ENCODE measurements around the gene C6orf62. TPM values are rescaled to one million over a fixed set of nuclear protein-coding genes. Genes with fewer than 3 reads are reported as not detected.
A peak's percentile ranks its signal among the peaks of the same experiment; 100 is the strongest.
"Not testable (repeated sequence)": the region's sequence is repeated elsewhere in the genome, so short reads cannot be mapped to it uniquely, and the experiment has no call there.

The C6orf62 gene
- total RNA-seq, 1 donor = 168 TPM

DNA sequence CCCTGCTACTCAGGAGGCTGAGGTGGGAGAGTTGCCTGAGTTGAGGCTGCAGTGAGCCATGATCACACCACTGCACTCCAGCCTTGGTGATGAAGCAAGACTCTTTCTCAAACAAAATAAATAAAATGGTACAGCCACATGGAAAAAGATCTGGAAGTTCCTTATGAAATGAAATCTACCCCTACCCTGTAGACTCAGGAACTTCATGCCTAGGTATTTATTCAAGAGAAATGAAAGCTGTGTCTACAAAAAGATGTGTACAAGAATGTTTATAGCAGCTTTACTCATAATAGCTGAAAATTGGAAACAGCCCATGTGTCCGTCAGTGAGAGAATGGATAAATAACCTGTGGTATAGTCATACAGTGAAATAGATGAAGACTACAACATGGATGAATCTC lies 15.2 kb upstream of the C6orf62 start:
- Histone ChIP-seq H3K4me1 (ENCODE audit: insufficient read depth, low read length) (no peaks in the 10 kb centered on the region), H3K79me2 (ENCODE audit: insufficient read depth, low read length) (no peaks in the 10 kb centered on the region), H3K27ac (ENCODE audit: low read depth, low read length) (no peak overlapping the region), H2AFZ (ENCODE audit: low read length) (no peak overlapping the region), H3K27me3 (ENCODE audit: insufficient read depth, low read length) (no peaks in the 10 kb centered on the region), H3K9me3 (ENCODE audit: low read depth, low read length) (no peaks in the 10 kb centered on the region), H4K20me1 (ENCODE audit: insufficient read depth, low read length) (no peaks in the 10 kb centered on the region), H3K4me3 (ENCODE audit: insufficient read depth, low read length) (no peak overlapping the region), H3K4me2 (ENCODE audit: insufficient read depth, low read length) (no peak overlapping the region), H3K36me3 (ENCODE audit: insufficient read depth, low read length) (no peaks in the 10 kb centered on the region)
- no peak for DNase-seq (ENCODE audit: insufficient read length, low spot score, missing footprints)
- TF ChIP-seq, protein P1, sequence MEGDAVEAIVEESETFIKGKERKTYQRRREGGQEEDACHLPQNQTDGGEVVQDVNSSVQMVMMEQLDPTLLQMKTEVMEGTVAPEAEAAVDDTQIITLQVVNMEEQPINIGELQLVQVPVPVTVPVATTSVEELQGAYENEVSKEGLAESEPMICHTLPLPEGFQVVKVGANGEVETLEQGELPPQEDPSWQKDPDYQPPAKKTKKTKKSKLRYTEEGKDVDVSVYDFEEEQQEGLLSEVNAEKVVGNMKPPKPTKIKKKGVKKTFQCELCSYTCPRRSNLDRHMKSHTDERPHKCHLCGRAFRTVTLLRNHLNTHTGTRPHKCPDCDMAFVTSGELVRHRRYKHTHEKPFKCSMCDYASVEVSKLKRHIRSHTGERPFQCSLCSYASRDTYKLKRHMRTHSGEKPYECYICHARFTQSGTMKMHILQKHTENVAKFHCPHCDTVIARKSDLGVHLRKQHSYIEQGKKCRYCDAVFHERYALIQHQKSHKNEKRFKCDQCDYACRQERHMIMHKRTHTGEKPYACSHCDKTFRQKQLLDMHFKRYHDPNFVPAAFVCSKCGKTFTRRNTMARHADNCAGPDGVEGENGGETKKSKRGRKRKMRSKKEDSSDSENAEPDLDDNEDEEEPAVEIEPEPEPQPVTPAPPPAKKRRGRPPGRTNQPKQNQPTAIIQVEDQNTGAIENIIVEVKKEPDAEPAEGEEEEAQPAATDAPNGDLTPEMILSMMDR (IDR thresholded peaks at IDR 0.05; ENCODE audit: extremely low read depth, low read depth, low read length) = no peak

DNA sequence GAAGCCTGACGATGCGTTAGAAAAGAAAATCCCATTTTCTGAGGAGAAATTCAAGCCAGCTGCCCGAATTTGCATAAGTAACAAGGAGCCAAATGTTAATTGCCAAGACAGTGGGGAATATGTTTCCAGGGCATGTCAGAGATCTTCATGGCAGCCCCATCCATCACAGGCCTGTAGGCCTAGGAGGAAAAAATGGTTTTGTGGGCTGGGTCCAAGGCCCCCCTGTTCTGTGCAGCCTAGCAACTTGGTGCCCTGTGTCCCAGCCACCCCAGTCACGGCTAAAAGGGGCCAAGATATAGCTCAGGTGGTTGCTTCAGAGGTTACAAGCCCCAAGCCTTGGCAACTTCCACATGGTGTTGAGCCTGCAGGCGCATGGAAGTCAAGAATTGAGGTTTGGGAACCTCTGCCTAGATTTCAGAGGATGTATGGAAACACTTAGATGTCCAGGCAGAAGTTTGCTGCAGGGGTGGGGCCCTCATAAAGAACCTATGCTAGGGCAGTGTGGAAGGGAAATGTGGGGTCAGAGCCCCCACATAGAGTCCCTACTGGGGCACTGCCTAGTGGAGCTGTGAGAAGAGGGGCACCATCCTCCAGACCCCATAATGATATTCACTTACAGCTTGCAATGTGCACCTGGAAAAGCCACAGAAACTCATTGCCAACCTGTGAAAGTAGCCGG lies 12.6 kb upstream of the C6orf62 start:
- not testable (repeated sequence) for H3K4me1 ChIP-seq (ENCODE audit: insufficient read depth, low read length); H4K20me1 ChIP-seq (ENCODE audit: insufficient read depth, low read length); H3K79me2 ChIP-seq (ENCODE audit: insufficient read depth, low read length); H3K4me2 ChIP-seq (ENCODE audit: insufficient read depth, low read length); H3K27ac ChIP-seq (ENCODE audit: low read depth, low read length); DNase-seq (ENCODE audit: insufficient read length, low spot score, missing footprints); H3K4me3 ChIP-seq (ENCODE audit: insufficient read depth, low read length); H3K27me3 ChIP-seq (ENCODE audit: insufficient read depth, low read length); H3K36me3 ChIP-seq (ENCODE audit: insufficient read depth, low read length); H2AFZ ChIP-seq (ENCODE audit: low read length); H3K9me3 ChIP-seq (ENCODE audit: low read depth, low read length)

DNA sequence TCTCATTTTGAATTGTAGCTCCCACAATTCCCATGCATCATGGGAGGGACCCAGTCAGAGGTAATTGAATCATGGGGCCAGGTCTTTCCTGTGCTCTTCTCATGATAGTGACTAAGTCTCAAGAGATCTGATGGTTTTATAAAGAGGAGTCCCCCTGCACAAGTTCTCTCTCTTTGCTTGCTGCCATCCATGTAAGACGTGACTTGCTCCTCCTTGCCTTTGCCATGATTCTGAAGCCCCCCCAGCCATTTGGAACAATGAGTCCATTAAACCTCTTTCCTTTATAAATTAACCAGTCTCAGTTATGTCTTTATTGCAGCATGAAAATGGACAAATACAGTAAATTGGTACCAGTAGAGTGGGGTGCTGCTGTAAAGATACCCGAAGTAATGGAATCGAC lies 11.7 kb upstream of the C6orf62 start:
- not testable (repeated sequence) for H3K9me3 ChIP-seq (ENCODE audit: low read depth, low read length); H3K4me3 ChIP-seq (ENCODE audit: insufficient read depth, low read length); DNase-seq (ENCODE audit: insufficient read length, low spot score, missing footprints); H4K20me1 ChIP-seq (ENCODE audit: insufficient read depth, low read length); H3K79me2 ChIP-seq (ENCODE audit: insufficient read depth, low read length); H3K4me2 ChIP-seq (ENCODE audit: insufficient read depth, low read length); H2AFZ ChIP-seq (ENCODE audit: low read length); H3K36me3 ChIP-seq (ENCODE audit: insufficient read depth, low read length); H3K4me1 ChIP-seq (ENCODE audit: insufficient read depth, low read length); H3K27ac ChIP-seq (ENCODE audit: low read depth, low read length); H3K27me3 ChIP-seq (ENCODE audit: insufficient read depth, low read length)

DNA sequence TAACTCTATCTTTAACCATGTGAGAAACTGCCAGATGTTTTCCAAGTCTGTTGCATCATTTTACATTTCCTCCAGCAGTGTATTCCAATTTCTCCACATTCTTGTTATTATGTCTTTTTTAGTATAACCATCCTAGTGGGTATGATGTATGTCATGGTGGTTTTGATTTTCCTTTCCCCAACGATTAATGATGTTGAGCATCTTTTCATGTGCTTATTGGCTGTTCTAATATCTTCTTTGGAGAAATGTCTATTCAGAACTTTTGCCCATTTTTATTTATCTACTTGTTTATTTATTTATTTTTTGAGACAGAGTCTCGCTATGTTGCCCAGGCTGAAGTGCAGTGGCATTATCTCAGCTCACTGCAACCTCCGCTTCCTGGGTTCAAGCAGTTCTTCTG lies 4.3 kb upstream of the C6orf62 start:
- DNase-seq (ENCODE audit: insufficient read length, low spot score, missing footprints) = no peak
- TF ChIP-seq, protein P1 (IDR thresholded peaks at IDR 0.05; ENCODE audit: extremely low read depth, low read depth, low read length) = no peak

DNA sequence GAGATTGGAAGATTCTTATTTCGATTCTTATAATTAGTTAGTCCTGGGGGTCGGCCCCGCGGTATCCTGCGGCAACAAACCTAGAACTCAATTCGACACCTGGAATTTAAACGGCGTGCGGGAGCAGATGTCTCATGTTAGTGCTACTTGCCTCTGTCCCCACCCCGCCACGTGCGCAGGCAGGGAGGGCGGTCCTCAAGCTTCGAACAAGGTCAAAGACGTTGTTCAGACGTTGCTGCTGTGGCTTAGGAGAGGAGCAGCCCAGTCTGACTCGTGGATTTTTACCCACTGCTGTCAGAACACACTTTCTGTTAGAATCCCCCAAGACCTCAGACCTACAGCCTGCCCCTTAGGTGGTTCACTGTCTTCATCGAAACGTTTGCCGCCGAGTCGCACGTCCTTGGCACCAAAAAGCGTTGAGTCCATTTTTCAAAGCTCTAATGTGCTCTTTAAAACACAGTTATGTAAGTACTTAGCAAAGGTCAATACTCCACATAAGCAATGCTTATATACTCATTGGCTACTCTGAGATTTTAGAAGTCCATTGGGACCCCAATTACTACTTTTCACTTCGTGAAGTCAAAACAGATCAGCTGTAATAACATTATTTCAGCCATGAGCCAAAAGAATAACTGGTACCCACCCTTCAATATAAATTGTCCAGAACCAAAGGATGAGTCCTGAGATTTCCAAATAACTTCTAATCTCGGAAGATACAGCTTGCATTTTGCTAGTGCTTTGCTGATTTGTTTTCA lies 2.7 kb upstream of the C6orf62 start:
- Histone ChIP-seq H3K9me3 (ENCODE audit: low read depth, low read length) (no peaks in the 10 kb centered on the region), H3K4me3 (ENCODE audit: insufficient read depth, low read length) (peak overlapping the region; percentile 97), H3K36me3 (ENCODE audit: insufficient read depth, low read length) (peaks cover 14% of the 10 kb centered on the region), H3K79me2 (ENCODE audit: insufficient read depth, low read length) (peaks cover 40% of the 10 kb centered on the region), H3K4me1 (ENCODE audit: insufficient read depth, low read length) (peaks cover 6% of the 10 kb centered on the region), H3K4me2 (ENCODE audit: insufficient read depth, low read length) (peak overlapping the region; percentile 92), H2AFZ (ENCODE audit: low read length) (peak overlapping the region; percentile 88), H3K27ac (ENCODE audit: low read depth, low read length) (peak overlapping the region; percentile 99), H4K20me1 (ENCODE audit: insufficient read depth, low read length) (peaks cover 30% of the 10 kb centered on the region), H3K27me3 (ENCODE audit: insufficient read depth, low read length) (no peaks in the 10 kb centered on the region)
- DNase-seq (ENCODE audit: insufficient read length, low spot score, missing footprints) = peak; percentile 47
- TF ChIP-seq, protein P1 (IDR thresholded peaks at IDR 0.05; ENCODE audit: extremely low read depth, low read depth, low read length) = no peak

More for the DNA sequence above, 4.3 kb upstream of the C6orf62 start:
- H2AFZ ChIP-seq (ENCODE audit: low read length) = no peak overlapping the region
- H3K9me3 ChIP-seq (ENCODE audit: low read depth, low read length) = no peaks in the 10 kb centered on the region
- H3K27me3 ChIP-seq (ENCODE audit: insufficient read depth, low read length) = no peaks in the 10 kb centered on the region
- H3K4me1 ChIP-seq (ENCODE audit: insufficient read depth, low read length) = no peaks in the 10 kb centered on the region
- H3K27ac ChIP-seq (ENCODE audit: low read depth, low read length) = no peak overlapping the region
- H3K79me2 ChIP-seq (ENCODE audit: insufficient read depth, low read length) = peaks cover 23% of the 10 kb centered on the region
- peaks cover 13% of the 10 kb centered on the region for H4K20me1 ChIP-seq (ENCODE audit: insufficient read depth, low read length)
- peaks cover 2% of the 10 kb centered on the region for H3K36me3 ChIP-seq (ENCODE audit: insufficient read depth, low read length)
- H3K4me2 ChIP-seq (ENCODE audit: insufficient read depth, low read length) = no peak overlapping the region
- no peak overlapping the region for H3K4me3 ChIP-seq (ENCODE audit: insufficient read depth, low read length)
